ENCODE data around the gene PRICKLE2.

Gene PRICKLE2

DNA sequence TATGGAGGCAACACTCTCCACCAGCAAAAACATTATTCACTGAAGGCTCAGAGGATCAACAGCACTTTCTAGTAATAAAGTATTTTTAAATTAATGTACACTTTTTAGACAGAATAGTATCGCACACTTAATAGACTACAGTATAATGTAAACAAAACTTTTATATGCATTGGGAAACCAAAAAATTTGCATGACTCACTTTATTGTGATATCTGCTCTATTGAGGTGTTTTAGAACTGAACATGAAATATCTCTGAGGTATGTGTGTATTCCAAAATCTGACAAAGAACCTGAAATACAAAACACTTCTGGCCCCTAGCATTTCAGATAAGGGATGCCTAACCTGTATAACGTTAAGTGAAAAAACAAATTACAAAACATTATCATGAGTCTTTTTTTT is 99.7 kb downstream of the PRICKLE2 start:
- no peak for DNase-seq

DNA sequence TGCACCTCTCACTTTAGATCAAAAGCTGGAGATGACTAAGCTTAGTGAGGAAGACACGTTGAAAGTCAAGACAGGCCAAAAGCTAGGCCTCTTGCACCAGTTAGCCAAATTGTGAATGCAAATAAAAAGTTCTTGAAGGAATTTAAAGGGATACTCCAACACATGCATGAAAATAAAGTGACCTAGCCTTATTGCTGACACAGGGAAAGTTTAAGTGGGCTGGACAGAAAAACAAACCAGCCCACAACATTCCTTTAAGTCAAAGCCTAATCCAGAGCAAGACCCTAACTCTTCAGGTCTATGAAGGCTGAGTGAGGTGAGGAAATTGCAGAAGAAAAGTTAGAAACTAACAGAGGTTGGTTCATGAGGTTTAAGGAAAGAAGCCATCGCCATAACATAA is 101.3 kb downstream of the PRICKLE2 start:
- DNase-seq, result no peak

DNA sequence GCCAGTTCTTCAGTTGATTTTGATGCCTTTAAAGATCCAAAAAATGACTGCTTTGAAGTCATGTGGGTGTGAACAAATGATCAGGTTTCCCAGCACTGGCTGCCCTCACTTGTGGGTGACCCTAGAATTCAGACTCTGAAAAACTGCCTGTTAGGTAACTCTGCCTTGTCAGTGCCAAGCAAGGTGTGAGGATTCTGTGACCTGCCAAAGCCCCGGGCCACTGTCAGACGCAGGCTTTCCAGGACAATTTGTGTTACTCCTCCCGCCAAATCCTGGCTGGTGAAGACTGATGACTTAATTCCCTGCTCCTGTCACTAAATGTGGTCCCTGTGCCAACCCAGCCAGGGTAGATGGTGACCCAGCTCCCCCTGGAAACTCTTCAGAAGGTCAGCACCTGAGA is 102.8 kb downstream of the PRICKLE2 start:
- DNase-seq, result no peak

DNA sequence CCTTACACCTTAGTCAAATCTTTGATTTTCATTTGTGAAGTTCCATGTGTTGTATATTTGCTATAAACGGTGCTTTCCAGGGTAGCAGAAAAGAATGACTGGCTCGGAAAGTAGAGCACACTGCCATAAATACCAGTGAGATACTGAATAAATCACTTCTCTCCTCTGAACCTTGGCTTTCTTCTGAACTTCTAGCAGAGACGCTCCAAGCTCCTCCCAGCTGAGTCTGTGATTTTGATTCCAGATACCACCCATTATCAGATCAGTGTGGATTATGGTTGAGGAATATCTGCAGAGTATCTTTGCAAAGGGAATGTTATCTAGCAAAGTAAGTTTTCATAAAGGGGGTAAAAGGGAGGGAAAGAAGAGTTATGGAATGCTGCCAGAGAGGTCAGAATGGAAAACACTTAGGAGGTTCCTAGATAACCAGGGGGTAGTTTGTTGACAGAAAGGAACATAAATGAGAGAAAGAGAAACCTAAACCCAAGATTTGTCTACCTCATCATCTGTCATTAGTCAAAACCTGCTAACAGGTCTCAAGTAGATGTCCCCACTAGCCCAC is 103.4 kb downstream of the PRICKLE2 start:
- no peak for DNase-seq

DNA sequence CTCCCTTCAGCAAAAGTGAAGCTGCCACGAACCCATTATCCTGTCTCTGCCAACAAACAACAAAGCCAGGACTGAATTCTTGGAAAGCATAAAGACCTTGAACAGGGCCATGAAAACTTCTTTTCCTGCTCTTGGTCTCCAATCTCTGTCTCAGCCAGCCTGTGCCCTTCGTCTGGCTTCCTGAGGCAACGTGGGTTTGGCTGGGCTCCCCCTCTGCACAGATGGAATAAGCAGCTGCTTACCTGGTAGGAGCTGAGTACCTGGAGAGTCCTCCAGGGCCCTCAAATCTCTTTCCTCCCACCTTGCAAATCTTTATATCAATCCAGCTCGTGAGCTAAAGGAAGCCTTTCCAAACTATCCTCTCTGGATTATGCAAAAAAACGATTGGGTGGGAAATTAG is 104.4 kb downstream of the PRICKLE2 start:
- no peak for DNase-seq

DNA sequence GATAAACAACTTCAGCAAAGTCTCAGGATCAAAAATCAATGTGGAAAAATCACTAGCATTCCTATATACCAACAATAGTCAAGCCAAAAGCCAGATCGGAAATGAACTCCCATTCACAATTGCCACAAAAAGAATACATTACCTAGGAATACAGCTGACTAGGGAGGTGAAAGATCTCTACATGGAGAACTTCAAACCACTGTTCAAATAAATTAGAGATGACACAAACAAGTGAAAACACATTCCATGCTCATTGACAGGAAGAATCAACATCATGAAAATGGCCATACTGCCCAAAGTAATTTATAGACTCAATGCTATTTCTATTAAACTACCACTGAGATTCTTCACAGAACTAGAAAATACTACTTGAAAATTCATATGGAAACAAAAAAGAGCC is 107.8 kb downstream of the PRICKLE2 start:
- DNase-seq, result no peak

DNA sequence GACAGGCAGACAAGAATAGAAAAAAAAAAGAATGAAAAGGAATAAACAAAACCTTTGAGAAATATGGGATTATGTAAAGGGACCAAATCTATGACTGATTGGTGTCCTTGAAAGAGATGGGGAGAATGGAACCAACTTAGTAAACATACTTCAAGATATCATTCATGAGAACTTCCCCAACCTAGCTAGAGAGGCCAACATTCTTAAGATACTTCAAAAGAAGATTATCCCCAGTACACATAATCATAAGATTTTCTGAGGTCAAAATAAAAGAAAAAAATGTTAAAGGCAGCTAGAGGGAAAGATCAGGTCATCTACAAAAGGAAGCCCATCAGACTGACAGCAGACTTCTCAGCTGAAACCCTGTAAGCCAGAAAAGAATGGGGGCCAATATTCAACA is 110.6 kb downstream of the PRICKLE2 start:
- no peak for DNase-seq

DNA sequence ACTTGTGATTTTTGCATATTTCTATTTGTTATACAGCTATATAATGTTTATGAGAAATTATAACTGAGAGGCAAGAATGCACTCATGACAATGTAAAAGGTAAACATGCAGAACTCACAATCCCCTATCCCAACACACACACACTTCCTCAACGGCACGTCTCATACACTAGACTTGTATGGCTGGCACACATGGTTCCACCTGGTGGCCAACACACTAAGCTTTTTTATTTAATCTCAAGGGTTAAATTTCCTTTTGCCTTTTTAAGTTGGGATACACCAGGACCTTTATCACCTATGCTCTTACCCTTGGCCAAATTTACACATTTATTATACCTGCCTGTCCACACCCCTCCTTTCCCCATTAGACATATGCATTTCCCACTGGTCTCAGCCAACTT is 113.4 kb downstream of the PRICKLE2 start:
- no peak for DNase-seq

DNA sequence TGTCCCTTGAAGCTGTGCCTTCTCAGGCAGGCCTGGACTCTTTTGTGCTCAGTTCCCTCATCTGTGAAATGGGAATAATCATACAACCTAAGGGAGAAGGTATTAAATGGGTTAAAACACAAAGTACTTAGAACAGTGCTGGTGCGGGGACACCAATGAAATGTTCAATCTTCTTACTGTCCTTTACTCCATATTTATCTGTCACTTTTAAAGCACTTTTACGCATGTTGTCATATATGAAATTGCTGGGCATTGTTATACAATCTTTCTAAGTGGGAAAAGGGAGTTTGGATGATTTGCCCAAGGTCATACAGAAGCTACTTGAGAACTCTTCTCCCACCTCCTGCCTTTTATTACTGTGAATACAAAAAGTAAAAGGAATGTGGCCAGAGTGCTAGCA is 114.2 kb downstream of the PRICKLE2 start:
- DNase-seq, result no peak

DNA sequence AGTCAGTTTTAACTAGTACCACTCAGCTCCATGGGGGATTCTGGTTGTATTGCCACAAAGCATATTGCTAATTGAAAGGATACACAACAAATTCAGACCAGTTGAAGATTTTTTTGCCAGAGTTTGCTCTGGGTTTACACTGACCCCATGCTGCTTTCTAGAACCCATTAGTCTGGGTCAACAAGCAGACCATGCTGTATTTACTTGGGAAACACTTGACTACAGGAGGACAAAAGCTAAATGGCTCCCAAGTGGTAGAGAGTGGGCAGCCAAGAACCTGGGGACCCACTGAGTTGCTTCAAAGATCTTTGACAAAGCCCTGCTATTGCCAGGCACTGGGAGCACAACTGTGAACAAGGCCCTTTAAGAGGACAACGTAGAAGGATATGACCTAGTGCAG is 115.2 kb downstream of the PRICKLE2 start:
- no peak for DNase-seq

DNA sequence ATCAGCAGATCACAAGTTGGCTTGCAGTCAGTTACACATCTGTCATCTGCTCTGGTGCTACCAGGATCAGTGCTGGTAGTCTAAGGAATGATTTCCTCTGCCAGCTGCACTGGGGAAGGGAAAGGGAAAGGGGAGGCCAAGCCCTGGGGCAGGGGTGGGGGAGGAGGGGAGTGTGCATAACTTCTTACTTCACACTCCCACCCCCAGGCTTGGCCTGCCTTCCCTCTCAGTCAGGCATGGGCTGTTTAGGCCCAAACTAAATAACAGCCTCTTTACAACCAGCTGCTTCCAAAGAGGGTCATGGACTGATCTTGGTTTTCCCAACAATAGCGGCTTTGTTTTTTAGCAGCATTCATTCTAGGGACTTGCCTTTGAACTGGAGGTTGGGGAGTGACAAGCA is 115.8 kb downstream of the PRICKLE2 start:
- no peak for DNase-seq

DNA sequence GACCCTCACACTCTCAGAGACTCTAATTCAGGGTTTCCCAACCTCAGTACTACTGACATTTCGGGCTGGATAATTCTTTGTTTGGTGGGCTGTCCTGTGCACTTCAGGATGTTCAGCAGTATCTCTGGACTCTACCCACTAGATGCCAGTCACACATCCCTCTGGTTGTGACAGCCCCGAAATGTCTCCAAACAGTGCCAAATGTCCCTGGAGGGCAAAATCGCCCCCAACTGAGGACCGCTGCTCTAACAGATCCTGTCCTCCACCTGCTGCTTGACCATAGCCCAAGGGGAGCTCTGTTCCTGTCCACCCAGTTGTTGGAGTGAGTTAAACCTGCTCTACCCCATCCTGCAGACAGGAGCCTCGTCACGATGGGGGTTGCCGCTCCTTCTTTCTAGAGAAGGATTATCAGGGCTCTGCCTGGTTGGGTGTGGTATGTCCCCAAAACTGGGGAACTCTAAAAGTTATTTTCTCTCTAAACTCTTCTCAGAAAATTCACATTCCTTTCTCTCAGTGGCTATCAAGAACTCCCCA is 116.4 kb downstream of the PRICKLE2 start:
- DNase-seq, result no peak

DNA sequence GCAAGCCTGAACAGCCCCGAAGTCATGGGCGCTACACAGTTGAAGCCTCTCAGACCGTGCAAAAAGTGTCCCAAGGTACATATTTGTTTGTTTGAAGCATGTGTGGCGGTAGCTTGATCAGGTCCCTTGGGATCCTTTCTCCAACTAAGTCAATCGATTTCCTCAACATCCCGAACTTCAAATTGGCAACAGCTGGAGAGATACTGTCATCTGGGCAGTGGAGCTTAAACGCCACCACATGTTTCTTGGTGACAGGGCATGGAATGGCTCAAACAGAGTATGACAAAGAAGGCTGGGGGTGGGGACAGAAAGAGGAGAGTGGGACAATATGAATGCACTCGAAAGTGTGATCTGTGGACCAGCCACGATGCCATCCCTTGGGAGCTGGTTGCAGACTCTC is 117.0 kb downstream of the PRICKLE2 start:
- DNase-seq, result no peak

DNA sequence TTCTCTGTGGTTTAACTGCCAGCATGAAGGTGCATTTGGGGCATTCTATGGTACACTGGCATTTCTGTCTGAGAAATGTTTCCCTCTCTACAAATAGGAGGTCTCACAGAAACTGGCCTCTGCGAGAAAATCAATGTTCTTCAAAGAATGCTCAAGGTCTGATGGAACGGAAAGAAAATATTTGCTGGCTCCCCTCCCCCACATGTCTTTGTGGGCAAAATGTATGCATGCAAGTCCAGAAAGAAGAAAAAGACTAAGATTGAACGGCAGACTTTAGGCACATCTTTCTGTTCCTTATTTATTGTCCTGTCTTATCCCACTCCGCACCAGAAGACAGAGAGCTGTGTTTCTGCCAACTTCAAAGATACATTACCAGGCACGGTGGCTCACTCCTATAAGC is 118.1 kb downstream of the PRICKLE2 start:
- DNase-seq, result no peak

DNA sequence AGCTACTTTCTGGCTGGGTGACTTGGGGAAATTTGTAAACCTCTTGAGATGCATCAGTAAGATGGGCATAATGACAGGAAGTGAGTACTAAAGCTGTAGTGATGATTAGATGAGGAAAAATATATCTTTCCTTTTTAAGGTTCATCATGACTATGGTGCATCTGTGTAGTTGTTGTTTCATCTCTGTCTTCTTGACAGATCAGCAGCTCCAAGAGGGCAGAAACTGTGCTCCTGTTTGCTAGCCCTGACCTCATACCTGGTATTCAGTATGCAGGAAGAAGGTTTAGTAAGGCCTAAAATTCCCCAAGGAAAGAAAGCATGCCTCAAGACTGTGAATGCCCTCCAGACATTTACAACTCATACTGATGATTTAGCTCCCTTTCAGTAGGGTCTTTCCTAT is 119.5 kb downstream of the PRICKLE2 start:
- DNase-seq, result no peak

DNA sequence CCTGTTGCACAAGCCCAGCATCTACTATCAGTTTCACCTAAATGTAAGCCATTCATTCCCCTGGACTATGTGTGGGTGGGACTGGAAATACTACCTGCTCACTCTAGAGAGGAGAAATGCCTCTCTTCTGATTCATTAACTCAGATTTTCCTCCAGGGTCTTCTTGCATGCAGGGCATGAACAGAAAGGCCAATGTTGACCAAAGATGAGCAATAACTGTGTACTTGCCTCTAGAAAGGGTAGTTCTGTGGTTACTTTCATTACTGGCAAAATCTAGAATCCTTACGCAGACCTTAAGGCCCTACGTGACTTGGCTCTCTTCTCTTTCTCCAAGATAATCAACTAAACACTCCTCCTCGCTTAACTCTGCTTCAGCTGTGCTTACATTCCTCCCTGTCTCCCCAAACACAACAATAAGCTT is 120.6 kb downstream of the PRICKLE2 start:
- DNase-seq, result no peak

DNA sequence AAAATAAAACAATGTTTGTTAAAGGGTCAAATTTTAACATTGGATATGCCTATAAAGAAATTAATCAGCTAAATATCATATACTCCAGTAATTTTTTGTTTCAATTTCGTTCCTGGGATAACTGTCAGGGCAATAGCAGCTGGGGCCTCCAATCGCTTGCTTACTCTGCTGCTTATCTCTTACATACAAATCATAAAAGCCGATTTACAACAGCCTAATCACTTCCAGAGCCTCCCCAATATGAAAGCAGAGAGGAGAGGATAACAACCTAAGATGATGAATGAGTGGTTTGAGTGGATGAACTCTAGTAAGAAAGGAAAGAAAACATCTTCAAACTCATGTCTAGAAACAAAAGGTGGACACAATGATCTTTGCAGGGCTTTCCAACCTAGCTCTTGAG is 121.3 kb downstream of the PRICKLE2 start:
- no peak for DNase-seq

DNA sequence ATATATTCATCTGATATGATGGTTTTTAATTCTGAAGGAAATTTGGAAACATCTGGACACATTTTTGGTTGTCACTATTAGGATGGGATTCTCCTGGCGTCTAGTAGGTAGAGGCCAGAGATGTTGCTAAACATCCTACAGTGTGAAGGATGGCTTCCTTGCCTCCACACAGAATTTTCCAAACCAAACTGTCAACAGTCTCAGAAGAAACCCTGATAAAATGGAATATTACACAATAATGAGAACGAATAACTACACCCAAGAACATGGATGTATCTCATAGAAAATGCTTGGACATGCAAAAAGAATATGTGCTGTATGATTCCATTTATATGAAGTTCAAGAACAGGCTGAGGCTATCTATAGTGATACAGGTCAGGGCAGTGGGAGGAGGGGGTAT is 122.1 kb downstream of the PRICKLE2 start:
- DNase-seq, result no peak

DNA sequence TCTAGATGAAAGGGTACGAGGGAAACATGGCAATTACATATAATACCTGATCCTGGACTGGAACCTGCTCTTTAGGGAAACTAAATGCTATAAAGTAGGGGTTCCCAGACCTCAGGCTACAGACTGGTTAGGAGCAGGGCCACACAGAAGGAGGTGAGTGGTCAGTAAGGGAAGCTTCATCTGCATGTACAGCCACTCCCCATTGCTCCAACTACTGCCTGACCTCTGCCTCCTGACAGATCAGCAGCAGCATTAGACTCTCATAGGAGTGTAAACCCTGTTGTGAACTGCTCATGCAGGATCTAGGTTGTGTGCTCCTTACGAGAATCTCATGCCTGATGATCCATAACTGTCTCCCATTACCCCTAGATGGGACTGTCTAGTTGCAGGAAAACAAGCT is 123.1 kb downstream of the PRICKLE2 start:
- DNase-seq, result no peak

DNA sequence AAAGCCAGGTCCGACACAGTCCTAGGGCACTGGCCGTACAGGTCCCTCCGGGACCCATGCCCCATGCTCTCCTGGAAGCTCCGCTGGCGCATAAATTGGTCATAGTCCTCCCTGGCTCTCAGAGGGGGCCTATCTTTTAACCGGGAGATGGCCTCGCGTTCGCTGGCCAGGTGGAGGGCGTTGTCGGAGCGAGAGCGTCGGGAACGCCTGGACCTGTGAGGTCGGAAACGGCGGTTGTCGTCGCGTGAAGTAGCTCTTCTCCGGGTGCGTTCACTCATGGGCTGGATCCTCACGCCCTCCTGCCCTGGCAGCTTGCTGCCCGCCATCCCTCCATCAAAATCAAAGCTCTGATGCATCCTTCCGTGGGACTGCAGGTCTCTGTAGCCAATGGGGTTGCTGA is 126.0 kb downstream of the PRICKLE2 start:
- no peak for DNase-seq

DNA sequence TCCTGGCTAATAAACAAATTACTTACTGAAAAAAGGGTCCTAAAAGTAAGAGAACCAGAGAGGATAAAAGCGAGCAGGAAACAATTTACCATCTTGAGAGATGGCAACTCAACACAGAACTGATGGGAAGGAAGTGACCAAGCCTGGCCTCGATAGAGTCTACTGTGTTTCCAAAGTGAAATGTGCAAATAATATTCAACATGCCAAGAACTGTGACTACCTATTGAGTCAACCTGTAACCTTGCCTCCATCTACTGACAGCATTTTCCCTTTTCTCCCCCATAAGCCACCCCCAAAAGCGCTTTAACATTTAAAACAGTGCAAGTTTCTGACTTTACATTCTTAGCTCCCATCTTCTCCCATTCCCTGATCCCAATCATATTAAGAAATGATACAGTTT is 126.6 kb downstream of the PRICKLE2 start:
- DNase-seq, result no peak

DNA sequence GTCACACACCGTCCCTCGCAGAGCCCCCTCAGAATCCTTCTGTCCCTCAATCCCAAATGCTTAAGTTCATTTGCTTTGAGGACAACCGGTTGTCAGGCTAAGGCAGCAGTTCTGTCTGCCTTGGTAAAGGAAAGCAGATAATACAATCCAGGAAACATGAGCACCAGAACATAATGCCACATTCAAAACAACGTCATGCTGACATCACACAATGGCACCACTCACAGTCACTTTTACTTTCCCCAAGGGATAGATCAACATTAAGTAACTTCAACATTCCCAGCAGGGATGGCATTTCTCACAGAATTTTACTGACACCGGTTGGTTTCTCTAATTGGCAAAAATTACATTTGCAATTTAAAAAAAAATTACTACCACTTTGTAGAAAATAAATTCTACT is 127.3 kb downstream of the PRICKLE2 start:
- DNase-seq, result no peak

DNA sequence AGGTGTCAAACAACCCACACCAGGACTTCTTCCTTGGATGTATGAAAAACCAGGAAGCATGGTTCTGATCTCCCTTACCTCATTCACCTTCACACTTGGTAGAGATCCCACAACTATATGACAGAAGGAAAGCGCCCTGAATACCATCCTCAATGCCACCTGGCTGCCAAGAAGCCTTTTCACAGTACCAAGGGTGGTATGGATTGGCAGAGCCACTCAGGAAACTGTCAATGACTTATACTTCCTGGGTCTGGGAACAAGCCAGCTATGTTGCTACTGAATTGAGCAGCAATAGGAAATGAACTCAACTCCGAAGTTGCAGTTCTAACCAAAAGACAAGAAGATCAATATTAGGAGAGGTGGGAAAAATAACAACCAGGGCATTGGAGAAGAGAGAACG is 129.5 kb downstream of the PRICKLE2 start:
- no peak for DNase-seq

DNA sequence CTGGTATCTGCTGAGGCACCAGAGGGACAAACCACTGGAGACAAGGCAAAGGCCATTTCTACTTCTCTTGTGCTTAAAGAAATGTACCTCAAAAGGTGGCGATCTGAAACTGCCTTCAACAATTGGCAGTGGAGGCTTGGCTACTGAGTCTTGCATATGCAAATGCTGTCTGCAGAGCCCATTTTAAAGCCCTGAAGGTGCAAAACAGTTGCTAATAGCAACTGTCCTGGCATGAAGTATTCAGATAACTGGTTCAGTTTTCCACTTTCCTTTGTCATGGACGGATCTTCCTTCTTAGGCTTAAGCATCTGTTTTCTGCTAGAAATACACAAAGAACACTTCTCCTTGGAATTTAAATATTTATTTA is 130.6 kb downstream of the PRICKLE2 start:
- no peak for DNase-seq

DNA sequence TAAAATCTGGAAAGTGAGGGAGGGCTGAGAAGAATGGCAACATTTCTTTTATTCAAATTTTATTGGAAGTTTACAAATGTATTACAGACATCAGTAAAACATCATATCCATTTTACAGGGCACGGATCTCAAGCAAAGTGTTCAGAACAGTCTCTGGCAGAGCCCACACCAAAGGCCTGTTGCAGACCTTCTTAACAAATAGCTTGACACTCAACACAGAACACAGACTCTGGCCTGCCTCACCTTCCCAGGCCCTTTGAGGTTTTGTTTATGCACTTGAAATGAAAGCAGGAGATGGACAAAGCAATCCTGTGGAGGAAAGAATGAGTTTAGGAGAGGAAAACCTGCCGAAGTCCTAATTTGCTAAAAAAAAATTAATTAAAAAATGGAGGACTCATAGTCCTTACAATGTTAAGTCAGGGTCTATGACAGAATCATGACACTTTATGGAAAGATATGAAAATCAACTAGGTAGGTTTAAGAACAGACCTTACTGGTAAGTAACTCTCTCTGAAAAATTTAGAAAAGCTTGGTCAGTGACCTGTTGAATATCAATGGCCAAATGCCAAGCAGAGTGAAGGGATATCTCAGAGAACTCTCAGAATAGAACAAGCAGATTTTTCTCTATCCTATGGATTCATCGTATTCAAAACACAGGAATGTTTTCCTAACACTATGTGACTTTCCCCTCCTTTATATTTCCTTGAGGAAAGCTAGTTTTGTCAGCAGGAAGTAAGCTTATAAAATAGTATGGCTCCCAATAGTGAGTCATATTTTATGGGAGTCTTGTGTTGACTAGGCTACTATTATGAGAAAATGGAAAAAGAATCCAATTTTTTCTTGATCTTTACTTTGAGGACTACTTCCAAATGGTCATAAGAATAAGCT is 131.2 kb downstream of the PRICKLE2 start:
- no peak for DNase-seq
